Measurements from ENCODE around the gene ADPRHL1. TPM values are rescaled to one million over a fixed set of nuclear protein-coding genes. Genes with fewer than 3 reads are reported as not detected.

The ADPRHL1 gene
- total and polyA plus RNA-seq, 2 donors (not counting 1 experiment from before 2014, with no cell fraction given) = 0.28 to 1.3 TPM

- WGBS (ENCODE audit: insufficient coverage) = 95% methylated on average over 19 of the region's 22 CpGs
- H3K4me3 ChIP-seq (ENCODE audit: control extremely low read depth in 1 of 5, extremely low read depth in 1 of 5, insufficient read depth in 1 of 5, low read depth in 2 of 5, low read length in 4 of 5) = no peak overlapping the region
- peaks cover 0 to 13% of the 10 kb centered on the region in 2 experiments for H3K36me3 ChIP-seq (replicated peaks in 1 of 2; ENCODE audit: control extremely low read depth in 1 of 2, control insufficient read depth in 1 of 2, extremely low read depth in 1 of 2, insufficient read depth in 2 of 2, low read length in 1 of 2)
- no peaks in the 10 kb centered on the region for H3K9me3 ChIP-seq (ENCODE audit: control extremely low read depth in 1 of 3, control insufficient read depth in 2 of 3, insufficient read depth in 1 of 3, low read length in 2 of 3)
- intact Hi-C loops (cut with micrococcal nuclease) = no loop called here
- H3K27ac ChIP-seq (ENCODE audit: low read length in 2 of 2) = no peak overlapping the region
- H3K27me3 Mint-ChIP-seq = no peaks in the 10 kb centered on the region
- H2AFZ ChIP-seq (ENCODE audit: insufficient read depth, low read depth, low read length, poor library complexity, severe bottlenecking) = no peak overlapping the region
- ATAC-seq (ENCODE audit: low read depth) = no peak
- ChIA-PET CTCF (no interaction called here), POLR2A (no interaction called here)
- no peak overlapping the region for H3K4me3 Mint-ChIP-seq
- no peak overlapping the region for H3K9ac ChIP-seq (ENCODE audit: low read length)
- TF ChIP-seq, protein P1, sequence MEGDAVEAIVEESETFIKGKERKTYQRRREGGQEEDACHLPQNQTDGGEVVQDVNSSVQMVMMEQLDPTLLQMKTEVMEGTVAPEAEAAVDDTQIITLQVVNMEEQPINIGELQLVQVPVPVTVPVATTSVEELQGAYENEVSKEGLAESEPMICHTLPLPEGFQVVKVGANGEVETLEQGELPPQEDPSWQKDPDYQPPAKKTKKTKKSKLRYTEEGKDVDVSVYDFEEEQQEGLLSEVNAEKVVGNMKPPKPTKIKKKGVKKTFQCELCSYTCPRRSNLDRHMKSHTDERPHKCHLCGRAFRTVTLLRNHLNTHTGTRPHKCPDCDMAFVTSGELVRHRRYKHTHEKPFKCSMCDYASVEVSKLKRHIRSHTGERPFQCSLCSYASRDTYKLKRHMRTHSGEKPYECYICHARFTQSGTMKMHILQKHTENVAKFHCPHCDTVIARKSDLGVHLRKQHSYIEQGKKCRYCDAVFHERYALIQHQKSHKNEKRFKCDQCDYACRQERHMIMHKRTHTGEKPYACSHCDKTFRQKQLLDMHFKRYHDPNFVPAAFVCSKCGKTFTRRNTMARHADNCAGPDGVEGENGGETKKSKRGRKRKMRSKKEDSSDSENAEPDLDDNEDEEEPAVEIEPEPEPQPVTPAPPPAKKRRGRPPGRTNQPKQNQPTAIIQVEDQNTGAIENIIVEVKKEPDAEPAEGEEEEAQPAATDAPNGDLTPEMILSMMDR (IDR thresholded peaks at IDR 0.05) = no peak
- no peak for TF ChIP-seq EZH2 (IDR thresholded peaks at IDR 0.05; ENCODE audit: borderline replicate concordance, insufficient read depth, low read depth, low read length, poor library complexity, severe bottlenecking)
- H4K20me1 ChIP-seq (ENCODE audit: control insufficient read depth, insufficient read depth, low read length, poor library complexity, severe bottlenecking) = no peaks in the 10 kb centered on the region
- H3K27me3 ChIP-seq (replicated peaks in 1 of 4; ENCODE audit: control extremely low read depth in 1 of 4, control insufficient read depth in 3 of 4, insufficient read depth in 4 of 4, low read length in 3 of 4) = no peaks in the 10 kb centered on the region
- H3K4me1 ChIP-seq (ENCODE audit: control insufficient read depth in 2 of 2, insufficient read depth in 2 of 2, low read length in 2 of 2) = no peaks in the 10 kb centered on the region
- no peak overlapping the region for H3K4me2 ChIP-seq (replicated peaks; ENCODE audit: low read depth, low read length, poor library complexity, severe bottlenecking)
- H3K79me2 ChIP-seq (ENCODE audit: control insufficient read depth, insufficient read depth, low read length) = no peaks in the 10 kb centered on the region
- no peak for DNase-seq
- no peaks in the 10 kb centered on the region for H3K9me3 Mint-ChIP-seq (ENCODE audit: insufficient read depth)
- H3K27ac Mint-ChIP-seq = no peak overlapping the region
- H3K4me1 Mint-ChIP-seq = no peaks in the 10 kb centered on the region
These were observed 15.3 kb upstream of the ADPRHL1 start for GRCh38 chr13:113468472-113469201.

DNA sequence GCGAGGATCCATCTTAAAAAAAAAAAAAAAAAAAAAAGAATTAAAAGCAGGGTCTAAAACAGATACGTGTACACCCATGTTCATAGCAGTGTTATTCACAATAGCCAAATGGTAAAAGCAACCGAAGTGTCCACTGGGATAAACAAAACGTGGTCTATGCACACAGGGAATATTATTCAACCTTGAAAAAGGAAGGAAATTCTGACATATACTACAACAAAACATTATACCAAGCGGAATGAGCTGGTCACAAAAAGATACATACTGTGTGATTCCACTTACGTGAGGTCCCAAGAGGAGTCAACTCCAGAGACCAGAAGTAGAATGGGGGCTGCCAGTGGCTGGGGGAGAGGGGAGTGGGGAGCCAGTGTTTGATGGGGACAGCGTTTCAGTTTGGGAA lies 14.7 kb upstream of the ADPRHL1 start:
- Mint-ChIP-seq H3K4me1 (no peaks in the 10 kb centered on the region), H3K27ac (no peak overlapping the region), H3K27me3 (no peaks in the 10 kb centered on the region), H3K9me3 (ENCODE audit: insufficient read depth) (no peaks in the 10 kb centered on the region), H3K4me3 (no peak overlapping the region)
- Histone ChIP-seq H3K9ac (ENCODE audit: low read length) (no peak overlapping the region), H4K20me1 (ENCODE audit: control insufficient read depth, insufficient read depth, low read length, poor library complexity, severe bottlenecking) (no peaks in the 10 kb centered on the region), H3K36me3 (replicated peaks in 1 of 2; ENCODE audit: control extremely low read depth in 1 of 2, control insufficient read depth in 1 of 2, extremely low read depth in 1 of 2, insufficient read depth in 2 of 2, low read length in 1 of 2) (peaks cover 0 to 11% of the 10 kb centered on the region in 2 experiments), H3K4me1 (ENCODE audit: control insufficient read depth in 2 of 2, insufficient read depth in 2 of 2, low read length in 2 of 2) (no peaks in the 10 kb centered on the region), H2AFZ (ENCODE audit: insufficient read depth, low read depth, low read length, poor library complexity, severe bottlenecking) (no peak overlapping the region), H3K4me3 (ENCODE audit: control extremely low read depth in 1 of 5, extremely low read depth in 1 of 5, insufficient read depth in 1 of 5, low read depth in 2 of 5, low read length in 4 of 5) (no peak overlapping the region), H3K9me3 (ENCODE audit: control extremely low read depth in 1 of 3, control insufficient read depth in 2 of 3, insufficient read depth in 1 of 3, low read length in 2 of 3) (no peaks in the 10 kb centered on the region), H3K79me2 (ENCODE audit: control insufficient read depth, insufficient read depth, low read length) (no peaks in the 10 kb centered on the region), H3K27me3 (replicated peaks in 1 of 4; ENCODE audit: control extremely low read depth in 1 of 4, control insufficient read depth in 3 of 4, insufficient read depth in 4 of 4, low read length in 3 of 4) (no peaks in the 10 kb centered on the region), H3K4me2 (replicated peaks; ENCODE audit: low read depth, low read length, poor library complexity, severe bottlenecking) (no peak overlapping the region), H3K27ac (ENCODE audit: low read length in 2 of 2) (no peak overlapping the region)
- ChIA-PET CTCF (no interaction called here), POLR2A (no interaction called here)
- intact Hi-C loops (cut with micrococcal nuclease) = no loop called here
- ATAC-seq (ENCODE audit: low read depth) (no peak), DNase-seq (no peak)
- TF ChIP-seq, protein P1 (IDR thresholded peaks at IDR 0.05) = no peak
- no peak for TF ChIP-seq EZH2 (IDR thresholded peaks at IDR 0.05; ENCODE audit: borderline replicate concordance, insufficient read depth, low read depth, low read length, poor library complexity, severe bottlenecking)
- WGBS (ENCODE audit: insufficient coverage) = 100% methylated on average over 3 of the region's 7 CpGs
